Heart left ventricle (tissue), 16 donors: ENCODE measurements around the gene CCSER1. TPM values are rescaled to one million over a fixed set of nuclear protein-coding genes. Genes with fewer than 3 reads are reported as not detected.
"Not testable (repeated sequence)": the region's sequence is repeated elsewhere in the genome, so short reads cannot be mapped to it uniquely, and the experiment has no call there.

ENCODE experiments used
- ATAC-seq, 4 donors: fragments of 200-7000 bp; cut with Tn5 transposase; one replicate each; pipeline ENCODE4 v1.9.1; 2020 to 2022; ENCODE audit warnings: moderate library complexity in 4 of 4, mild to moderate bottlenecking in 3 of 4, moderate number of reproducible peaks in 1 of 4
- DNase-seq, 5 donors: peaks; one replicate each; pipeline ENCODE4 v3.0.0-alpha.2; 2020
- H3K27ac ChIP-seq, 12 donors: fragments of 200-600 bp; sonication (generic) in 4 of 12; one replicate each; pipeline versions ENCODE4 v1.5.0 to v1.8.0; 2016 to 2022; ENCODE audit warnings: mild to moderate bottlenecking in 2 of 12
- H3K27me3 ChIP-seq, 9 donors: fragments of 200-600 bp; sonication (generic) in 2 of 9; one replicate each; pipeline versions ENCODE4 v1.5.1 to v1.8.0; 2016 to 2022; ENCODE audit warnings: mild to moderate bottlenecking in 3 of 9
- H3K36me3 ChIP-seq, 9 donors: fragments of 200-600 bp; sonication (generic) in 2 of 9; one replicate each; pipeline versions ENCODE4 v1.5.0 to v1.8.0; 2018 to 2022; ENCODE audit warnings: mild to moderate bottlenecking in 2 of 9
- H3K4me1 ChIP-seq, 12 donors: fragments of 200-600 bp; sonication (generic) in 4 of 12; one replicate each; pipeline versions ENCODE4 v1.5.0 to v1.8.0; 2016 to 2022; ENCODE audit warnings: mild to moderate bottlenecking in 3 of 12
- H3K4me3 ChIP-seq, 12 donors: fragments of 200-600 bp; sonication (generic) in 4 of 12; one replicate each; pipeline versions ENCODE4 v1.5.0 to v1.8.0; 2017 to 2022; ENCODE audit warnings: mild to moderate bottlenecking in 9 of 12, moderate library complexity in 4 of 12
- H3K9me3 ChIP-seq, 12 donors: fragments of 200-600 bp; sonication (generic) in 4 of 12; one replicate each; pipeline versions ENCODE4 v1.5.0 to v1.8.0; 2016 to 2022; ENCODE audit warnings: mild to moderate bottlenecking in 1 of 12
- CTCF ChIP-seq, 12 donors: fragments of 200-600 bp; sonication (generic) in 4 of 12; IDR thresholded peaks; one replicate each; pipeline versions ENCODE4 v1.5.0 to v1.8.0; 2018 to 2022; ENCODE audit warnings: antibody characterized with exemption in 12 of 12, mild to moderate bottlenecking in 5 of 12
- POLR2A ChIP-seq, 2 donors: fragments of 450-650 bp; IDR thresholded peaks; one replicate each; pipeline ENCODE4 v1.6.1; 2017; ENCODE audit warnings: antibody characterized with exemption in 2 of 2, mild to moderate bottlenecking in 2 of 2, moderate library complexity in 2 of 2
- WGBS, 4 donors: extraction: QIAGEN DNeasy Blood & Tissue Kit in 2 of 4; methylation state at CpG; one replicate each; pipeline versions ENCODE4 v1.1.5 to v1.1.7; 2013 to 2018; 5-methylcytosine and 5-hydroxymethylcytosine counted together
- intact Hi-C, 10 donors: fragments of 100-400 bp; cut with DNase I; formaldehyde crosslinking; loops; one replicate each; pipeline versions ENCODE4 v1.11.1 to v1.14.2; 2022
- polyA plus RNA-seq, 2 donors: library from polyadenylated mRNA; stranded (reverse); fragments of 200-250 nt; gene quantifications; one replicate each; pipeline ENCODE4 v1.2.3, GENCODE V29; 2013
- total RNA-seq, 9 donors: library from RNA; depleted of rRNA in 2 of 9; stranded (reverse); fragments of >200 nt in 2 of 9; fragmentation: NEBNext Ultra II Directional in 3 of 9; extraction: Animal tissue kit (Norgen Biotek cat#: 25700) in 3 of 9; gene quantifications; one replicate each; pipeline versions ENCODE4 v1.1.0 to v1.2.4, GENCODE V29; 2016 to 2023
- donor health status: ischemic (EF 13 %, LVEDD 7.1; RV severe dilation, severe dysfunction).
- donor health status: healthy with polysubstance abuse.
- donor health status: DM: no; HTN: yes; CAD: no.
- donor health status: DM: no; HTN: no; CAD: no.
- donor health status: ischemic (EF 25% LVEDD 6.9; RV normal size, moderate dysfunction).
- donor health status: ischemic (EF 25% LVEDD 5.7; RV mildly dilated, moderate dysfunction).
- donor health status: healthy.
- donor health status: DM: yes; HTN: yes; CAD: no.
- donor health status: ischemic (EF 35%, LVEDD 5.7; RV mildly dilated, moderate dysfunction).
- donor health status: nonischemic (EF 11% LVEDD 7.7; RV severe dilation, severe dysfunction).
- donor health status: DM: yes; HTN: yes; CAD: no.
- donor health status: PGD.
- donor health status: ischemic (EF 29% LVEDD 5.4; RV normal size, mild dysfunction).
- donor health status: nonischemic (EF 23%, LVEDD 6.1; RV moderate dilation, normal function).

Gene CCSER1
- total and polyA plus RNA-seq, 11 donors, result 2.5 to 15.8 (median 12.2) TPM

GRCh38 chr4:91373546-91373945, 1246.4 kb downstream of the CCSER1 start:
- Histone ChIP-seq H3K4me1 (no peaks in the 10 kb centered on the region), H3K4me3 (no peak overlapping the region), H3K36me3 (no peaks in the 10 kb centered on the region), H3K27me3 (no peaks in the 10 kb centered on the region), H3K27ac (no peak overlapping the region), H3K9me3 (peaks cover 0 to 19% (median 0%) of the 10 kb centered on the region in 12 donors)
- ATAC-seq (no peak), DNase-seq (no peak)
- WGBS, 4 donors, result 50 to 63% (median 54%) methylated on average over 4 of the region's 4 CpGs
- intact Hi-C loops, result no loop called here
- TF ChIP-seq CTCF (IDR thresholded peaks at IDR 0.05), result no peak
- no peak for TF ChIP-seq POLR2A (IDR thresholded peaks at IDR 0.05)

GRCh38 chr4:91405431-91405830, 1278.2 kb downstream of the CCSER1 start:
- H3K36me3 ChIP-seq, DNase-seq, H3K4me3 ChIP-seq, intact Hi-C loops, H3K4me1 ChIP-seq, ATAC-seq, H3K27me3 ChIP-seq, H3K27ac ChIP-seq: not testable (repeated sequence)
- WGBS, 4 donors, result 72 to 79% (median 72%) methylated on average over 7 of the region's 7 CpGs
- H3K9me3 ChIP-seq, result peaks cover 0 to 26% (median 0%) of the 10 kb centered on the region in 12 donors

- Histone ChIP-seq H3K9me3 (peaks cover 0 to 35% (median 7%) of the 10 kb centered on the region in 12 donors), H3K4me1 (no peaks in the 10 kb centered on the region), H3K27ac (no peak overlapping the region), H3K27me3 (no peaks in the 10 kb centered on the region), H3K36me3 (no peaks in the 10 kb centered on the region), H3K4me3 (no peak overlapping the region)
- DNase-seq (no peak), ATAC-seq (no peak)
- TF ChIP-seq CTCF (IDR thresholded peaks at IDR 0.05), result no peak
- no peak for TF ChIP-seq POLR2A (IDR thresholded peaks at IDR 0.05)
- intact Hi-C loops, result no loop called here
- WGBS, 4 donors, result 83 to 95% (median 91%) methylated on average over 1 of the region's 1 CpG
Measured at GRCh38 chr4:91422011-91422410, 1294.8 kb downstream of the CCSER1 start.

- Histone ChIP-seq H3K9me3 (peaks cover 0 to 23% (median 0%) of the 10 kb centered on the region in 12 donors), H3K27me3 (no peaks in the 10 kb centered on the region), H3K27ac (no peak overlapping the region), H3K36me3 (no peaks in the 10 kb centered on the region), H3K4me1 (no peaks in the 10 kb centered on the region), H3K4me3 (no peak overlapping the region)
- ATAC-seq, result no peak
- intact Hi-C loops, result no loop called here
- TF ChIP-seq POLR2A (IDR thresholded peaks at IDR 0.05), result no peak
- TF ChIP-seq CTCF (IDR thresholded peaks at IDR 0.05), result no peak
- DNase-seq, result no peak
Measured at GRCh38 chr4:91426725-91427124, 1299.5 kb downstream of the CCSER1 start.

- intact Hi-C loops, result no loop called here
Measured at GRCh38 chr4:91427171-91427570, 1300.0 kb downstream of the CCSER1 start.

More at GRCh38 chr4:91427171-91427570, 1300.0 kb downstream of the CCSER1 start:
- Histone ChIP-seq H3K4me1 (no peaks in the 10 kb centered on the region), H3K36me3 (no peaks in the 10 kb centered on the region), H3K4me3 (no peak overlapping the region), H3K27ac (no peak overlapping the region), H3K9me3 (peaks cover 0 to 23% (median 0%) of the 10 kb centered on the region in 12 donors), H3K27me3 (no peaks in the 10 kb centered on the region)
- ATAC-seq (no peak), DNase-seq (no peak)
- WGBS, 4 donors, result 75 to 80% (median 76%) methylated on average over 2 of the region's 2 CpGs
- TF ChIP-seq CTCF (IDR thresholded peaks at IDR 0.05) (no peak), POLR2A (IDR thresholded peaks at IDR 0.05) (no peak)
